GM19240 (cell line): Measurements from ENCODE around the gene TTC9B.
"Not testable (repeated sequence)": the region's sequence is repeated elsewhere in the genome, so short reads cannot be mapped to it uniquely, and the experiment has no call there.

Experiments used
- DNase-seq: peaks from one replicate; pipeline ENCODE4 v3.0.0; 2011; ENCODE audit warnings: low spot score; ENCODE audit not compliant: insufficient read length

Gene TTC9B

DNA sequence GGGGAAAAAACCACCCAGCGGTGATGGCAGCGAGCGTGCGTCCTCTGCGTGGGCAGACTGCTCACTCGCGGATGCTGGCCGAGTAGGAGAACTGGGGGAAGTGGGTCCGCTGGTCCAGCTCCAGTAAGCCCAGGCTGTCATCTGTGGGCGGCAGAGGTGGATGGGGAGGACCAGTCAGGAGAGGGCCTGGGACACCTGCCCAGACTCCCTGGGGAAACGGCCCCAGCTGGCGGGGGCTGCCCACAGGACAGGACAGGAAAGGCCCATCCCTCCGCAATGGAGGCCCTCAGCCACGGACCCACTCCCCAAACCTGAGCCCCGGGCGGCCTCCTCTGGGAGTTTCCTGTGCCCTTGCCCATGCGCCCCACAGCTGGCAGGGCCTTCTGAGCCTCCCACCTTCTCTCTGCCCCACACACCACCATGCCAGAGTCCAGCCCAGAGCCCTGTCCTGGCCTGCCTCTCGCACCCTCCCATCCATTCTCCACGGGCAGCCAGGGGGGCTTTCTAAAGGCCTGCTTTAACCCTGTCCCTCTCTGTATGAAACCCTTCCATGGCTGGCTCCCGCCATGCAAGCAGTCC lies 15.7 kb upstream of the TTC9B start:
- no peak for DNase-seq

DNA sequence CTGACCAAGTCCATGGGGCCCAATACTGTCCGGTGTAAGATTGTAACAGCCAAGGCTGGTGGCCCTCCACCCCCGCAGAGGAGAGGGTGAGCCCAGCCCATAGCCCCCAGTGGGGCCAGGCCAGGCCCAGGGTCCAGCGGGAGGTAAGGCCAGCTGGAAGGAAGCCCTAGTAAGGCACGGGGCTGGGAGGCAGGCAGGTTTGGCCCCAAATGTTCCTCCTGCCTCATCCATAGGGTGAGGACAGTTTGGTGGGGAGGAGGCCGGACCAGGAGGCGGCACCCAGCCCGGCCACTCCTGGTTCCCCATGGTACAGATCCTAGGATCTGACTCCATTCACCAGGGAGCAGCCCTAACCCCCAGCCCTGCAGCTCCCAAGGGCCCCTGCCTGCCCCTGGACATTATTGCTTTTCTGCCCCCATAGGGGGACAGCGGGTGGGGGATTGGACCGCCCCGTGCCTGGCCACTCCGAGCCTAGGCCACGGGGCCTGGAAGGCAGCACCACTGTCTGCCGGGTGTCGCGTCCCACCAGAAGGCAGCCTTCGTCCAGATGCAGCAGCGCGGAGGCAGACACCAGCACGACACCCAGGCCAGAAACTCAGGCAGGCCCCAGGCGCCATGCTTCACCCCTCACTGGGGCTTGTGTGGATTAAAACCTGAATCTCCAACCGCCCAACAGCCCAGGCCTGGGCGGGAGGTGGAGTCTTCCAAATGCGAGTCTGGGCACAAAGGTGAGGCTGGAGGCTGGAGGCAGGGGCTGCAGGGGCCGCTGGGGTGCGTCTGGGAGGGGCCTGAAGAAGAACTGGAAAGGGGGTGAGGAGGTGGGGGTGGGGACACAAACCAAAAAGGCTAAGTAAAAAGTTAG lies 15.0 kb upstream of the TTC9B start:
- DNase-seq: no peak

DNA sequence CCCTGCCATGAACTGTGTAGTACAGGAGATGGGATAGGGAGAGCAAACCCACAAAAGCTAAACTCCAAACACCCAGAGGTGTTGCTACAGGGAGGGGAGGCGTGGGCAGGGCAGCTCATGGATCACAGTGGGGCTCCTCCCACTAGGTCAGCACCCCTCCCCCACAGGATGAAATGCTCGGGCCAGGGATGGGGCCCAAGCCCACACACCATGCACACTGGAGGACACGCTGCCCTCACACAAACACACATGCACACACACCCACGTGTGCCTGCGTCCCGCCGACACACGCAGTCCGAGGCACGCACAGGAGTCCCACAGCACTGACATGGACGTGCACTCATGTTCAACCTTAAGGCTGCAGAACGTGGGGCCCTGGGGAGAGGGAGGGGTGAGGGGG lies 14.3 kb upstream of the TTC9B start:
- no peak for DNase-seq

DNA sequence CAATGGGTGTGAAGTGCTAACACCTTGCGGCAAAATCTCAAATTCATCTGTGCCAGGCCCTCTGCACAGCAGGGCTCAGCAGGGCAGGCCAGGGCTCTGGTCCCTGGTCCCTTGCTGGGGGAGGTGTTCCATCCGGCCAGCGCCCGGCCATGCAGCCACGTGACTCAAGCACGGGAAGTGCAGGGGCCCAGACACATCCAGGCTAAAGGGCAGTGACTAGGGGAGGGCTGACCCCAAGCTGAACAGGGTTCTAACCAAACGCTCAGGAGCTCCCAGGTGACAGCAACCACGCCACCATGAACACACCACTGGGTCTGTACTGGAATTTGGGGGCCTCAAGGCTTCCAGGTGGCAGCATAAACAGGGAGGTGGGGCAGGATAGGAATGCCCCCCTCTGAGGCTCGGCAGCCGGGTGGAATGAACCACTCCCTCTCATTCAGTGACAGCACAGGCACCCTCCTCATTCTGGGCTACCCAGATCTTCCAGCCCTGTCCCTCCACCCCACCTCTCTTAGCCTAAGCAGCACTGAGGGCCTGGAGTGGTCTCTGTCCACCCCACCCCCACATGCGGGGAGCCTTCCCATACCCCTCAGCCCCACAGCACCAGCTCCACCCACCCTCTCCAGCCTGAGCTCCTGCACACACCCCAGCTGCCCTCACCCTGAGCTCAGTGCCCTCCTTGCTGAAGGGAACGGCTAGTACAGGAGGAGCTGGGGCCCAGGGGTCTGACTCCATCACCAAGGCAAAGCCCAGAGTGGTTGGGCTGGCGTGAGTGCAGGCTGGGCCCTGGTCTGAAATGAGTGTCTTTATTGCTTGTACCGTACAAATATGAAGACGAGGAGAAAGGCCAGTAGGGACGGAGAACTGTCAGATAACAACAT lies 13.6 kb upstream of the TTC9B start:
- DNase-seq: no peak

DNA sequence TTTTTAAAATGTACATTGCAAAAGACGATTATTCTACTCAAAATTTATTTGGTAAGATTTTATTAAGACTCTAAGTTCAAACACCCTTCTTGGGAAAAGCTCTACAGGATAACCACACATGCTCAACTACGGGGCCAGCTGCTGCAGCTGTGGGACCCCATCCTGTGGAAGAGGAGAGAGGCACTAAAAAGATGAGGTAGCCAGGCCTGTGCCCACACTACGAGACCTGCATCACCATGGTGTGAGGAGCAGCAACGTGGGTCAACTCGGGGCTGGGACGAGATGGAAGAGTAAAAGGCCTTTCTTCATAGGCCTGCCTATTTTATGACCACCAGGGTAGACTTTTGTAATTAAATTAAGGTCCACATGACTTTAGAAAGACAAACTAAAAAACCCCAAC lies 12.9 kb upstream of the TTC9B start:
- no peak for DNase-seq

DNA sequence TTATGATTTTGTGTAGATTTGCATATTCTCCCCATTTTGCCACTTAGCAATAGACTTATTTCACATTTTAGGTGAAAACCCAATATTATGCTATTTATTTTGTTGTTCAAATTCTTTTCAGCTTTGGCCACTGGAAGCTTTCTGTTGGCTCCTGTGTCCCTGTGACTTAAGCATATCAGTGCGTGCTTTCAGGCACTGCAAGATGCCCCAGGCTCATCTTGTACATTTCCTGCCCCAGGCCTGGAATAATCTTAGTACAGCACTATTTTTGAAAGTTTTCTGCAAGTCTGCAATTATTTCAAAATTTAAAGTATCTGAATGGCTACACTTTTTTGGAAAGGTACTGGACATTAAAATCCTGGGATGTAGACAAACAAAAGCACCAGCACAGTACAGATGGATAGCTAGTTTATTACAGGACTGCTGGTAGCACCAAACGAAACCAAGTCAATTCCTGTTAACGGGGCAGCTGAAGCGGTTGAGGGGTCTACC lies 11.8 kb upstream of the TTC9B start:
- DNase-seq: no peak

DNA sequence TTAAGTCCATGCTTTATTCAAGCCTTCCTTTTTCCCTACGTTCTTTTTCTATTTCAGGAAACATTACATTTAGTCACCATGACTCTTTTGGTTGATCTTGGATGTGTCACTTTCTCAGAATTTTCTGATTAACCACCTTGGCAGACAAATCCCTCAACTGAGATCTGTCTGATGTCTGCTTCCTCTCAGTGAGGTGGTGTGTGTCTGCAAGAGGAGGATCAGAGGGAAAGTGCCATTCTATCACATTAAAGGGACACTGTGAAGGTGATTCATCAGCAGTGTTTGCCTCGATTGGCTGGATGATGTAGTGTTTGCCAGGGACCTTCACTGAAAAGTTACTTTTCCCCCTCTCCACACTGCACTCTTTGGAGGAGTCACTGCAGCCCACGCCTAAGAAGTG lies 11.3 kb upstream of the TTC9B start:
- DNase-seq: no peak

DNA sequence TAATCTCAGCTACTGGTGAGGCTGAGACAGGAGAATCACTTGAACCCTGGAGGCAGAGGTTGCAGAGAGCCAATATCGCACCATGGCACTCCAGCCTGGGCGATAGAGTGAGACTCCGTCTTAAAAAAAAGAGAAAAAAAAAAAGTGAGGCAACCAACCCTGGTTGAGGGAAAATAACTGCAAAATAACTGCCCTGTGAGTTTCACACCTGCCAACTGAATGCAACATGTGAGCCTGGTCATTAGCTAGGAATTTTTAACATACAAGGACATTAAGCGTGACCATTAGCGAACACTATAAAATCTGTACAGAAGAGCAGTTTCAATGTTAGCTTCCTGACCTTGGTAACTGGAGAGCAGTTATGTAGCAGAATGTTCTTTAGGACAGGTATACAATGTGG lies 10.7 kb upstream of the TTC9B start:
- DNase-seq: no peak

DNA sequence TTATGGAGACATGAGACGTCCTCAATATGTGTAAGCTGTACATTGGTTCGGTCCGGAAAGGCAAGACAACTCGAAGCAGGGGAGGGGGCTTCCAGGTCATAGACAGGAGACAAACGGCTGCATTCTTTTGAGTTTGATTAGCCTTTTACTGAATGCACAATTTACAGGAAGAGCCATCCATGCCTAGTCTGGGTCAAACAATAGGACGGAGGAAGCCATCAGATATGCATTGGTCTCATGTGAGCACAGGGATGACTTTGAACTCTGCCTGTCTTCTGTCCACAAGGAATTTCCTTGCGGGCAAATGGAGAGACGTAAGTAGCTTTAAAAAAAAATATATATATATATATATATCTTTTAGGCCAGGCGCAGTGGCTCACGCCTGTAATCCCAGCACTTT lies 10.2 kb upstream of the TTC9B start:
- no peak for DNase-seq

DNA sequence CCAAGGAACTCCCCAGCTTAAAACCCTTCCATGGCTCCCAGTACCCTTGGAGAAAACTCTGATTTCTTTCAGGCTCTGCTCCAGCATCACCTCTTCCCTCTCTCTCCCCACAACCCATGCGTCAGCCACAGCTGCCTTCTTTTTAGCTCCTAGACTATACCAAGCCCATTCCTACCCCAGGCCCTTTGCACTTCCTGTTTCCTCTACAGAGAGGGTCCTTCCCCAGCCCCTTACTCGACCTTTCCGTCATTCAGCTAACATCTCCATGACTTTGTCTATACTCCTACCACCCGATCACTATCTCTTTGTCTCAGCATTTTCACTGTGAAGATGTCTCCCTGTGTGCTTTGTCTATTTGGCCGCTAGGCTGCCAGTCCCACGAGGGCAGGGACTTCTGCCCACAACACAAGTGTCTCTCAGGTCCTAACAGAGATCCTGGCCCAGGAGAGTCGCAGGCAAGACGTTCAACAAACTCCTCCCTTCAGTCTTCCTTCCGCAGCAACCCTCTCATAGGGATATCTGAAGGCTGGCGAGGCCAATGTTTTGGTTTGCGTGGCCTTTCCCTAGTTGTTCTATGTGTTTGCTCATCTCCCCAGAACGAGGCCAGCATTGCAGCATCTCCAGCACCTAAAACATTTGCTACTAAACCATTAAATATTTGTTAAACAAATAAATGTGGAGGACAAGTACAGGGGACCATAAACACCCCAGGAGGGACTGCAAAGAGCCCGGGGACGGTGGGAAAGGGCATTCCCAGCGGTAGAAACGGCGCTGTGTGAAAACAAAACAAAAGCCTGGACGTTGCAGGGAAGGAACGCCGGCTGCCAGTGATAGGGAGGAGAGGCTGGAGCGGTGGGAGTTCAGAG lies 7.5 kb upstream of the TTC9B start:
- no peak for DNase-seq

DNA sequence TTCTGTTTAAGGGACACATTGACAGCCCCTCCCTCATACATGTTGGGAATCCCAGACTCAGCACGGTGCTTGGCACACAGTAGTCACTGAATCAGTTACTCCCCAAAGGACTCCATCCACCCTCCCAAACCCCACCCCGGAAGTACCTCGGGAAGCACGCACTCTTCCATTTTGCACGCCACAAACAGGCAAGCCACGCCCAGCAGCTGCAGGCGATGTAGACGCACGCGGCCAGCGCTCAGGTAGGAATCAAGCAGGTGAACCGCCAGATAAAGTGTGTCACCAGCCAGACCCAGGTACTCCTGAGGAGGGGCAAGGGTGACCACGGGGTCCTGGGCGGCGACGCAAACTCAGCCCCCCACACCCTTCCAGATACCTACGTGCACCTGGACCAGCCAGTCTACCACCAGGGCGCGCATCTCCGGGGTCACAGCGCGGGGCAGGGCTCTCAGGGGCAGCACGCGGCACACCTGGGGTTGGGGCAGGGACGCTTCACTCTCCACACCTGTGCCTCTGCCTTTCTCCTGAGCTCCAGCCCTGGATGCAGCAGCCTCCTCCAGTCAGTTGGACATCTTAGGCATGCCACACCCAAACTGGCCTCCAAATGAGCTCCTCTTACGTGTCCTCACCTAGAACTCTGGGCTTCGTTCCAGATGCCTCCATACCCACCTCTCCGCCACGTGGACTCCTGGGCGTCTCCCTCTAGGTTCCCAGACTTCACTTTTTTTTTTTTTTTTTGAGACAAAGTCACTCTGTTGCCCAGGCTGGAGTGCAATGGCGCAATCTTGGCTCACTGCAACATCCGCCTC lies 6.4 kb upstream of the TTC9B start:
- DNase-seq: no peak

DNA sequence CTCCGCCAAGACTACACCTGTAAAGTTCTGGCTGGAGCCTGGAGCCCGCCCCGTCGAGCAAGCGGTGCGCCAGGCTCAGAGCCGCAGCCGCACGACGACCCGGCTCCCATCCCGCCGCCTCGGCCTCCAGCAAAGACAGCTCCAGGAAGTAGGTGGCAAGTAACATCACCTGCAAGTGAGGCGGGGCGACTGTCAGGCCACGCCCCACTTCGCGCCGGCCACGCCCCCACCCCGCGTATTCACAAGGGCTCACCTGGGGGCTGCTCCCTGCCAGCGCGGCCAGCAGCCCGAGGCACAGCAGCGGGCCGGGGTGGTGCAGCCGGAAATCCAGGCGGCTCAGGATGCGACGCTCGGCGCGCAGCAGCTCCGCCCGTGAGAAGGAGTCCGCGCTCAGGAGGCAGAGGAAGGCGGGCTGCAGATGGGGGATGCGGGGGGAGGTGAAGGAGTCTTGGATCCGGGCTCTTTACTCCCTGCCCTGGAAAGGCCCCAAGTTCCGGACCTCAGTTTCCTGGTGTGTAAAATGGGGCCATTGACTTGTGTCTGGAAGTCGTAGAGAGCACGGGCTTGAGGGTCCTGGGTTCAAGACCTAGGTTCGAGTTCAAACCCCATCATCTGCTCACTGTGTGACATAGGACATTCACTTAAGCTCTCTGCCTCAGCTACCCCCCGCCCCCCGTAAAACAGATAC lies 5.1 kb upstream of the TTC9B start:
- no peak for DNase-seq

DNA sequence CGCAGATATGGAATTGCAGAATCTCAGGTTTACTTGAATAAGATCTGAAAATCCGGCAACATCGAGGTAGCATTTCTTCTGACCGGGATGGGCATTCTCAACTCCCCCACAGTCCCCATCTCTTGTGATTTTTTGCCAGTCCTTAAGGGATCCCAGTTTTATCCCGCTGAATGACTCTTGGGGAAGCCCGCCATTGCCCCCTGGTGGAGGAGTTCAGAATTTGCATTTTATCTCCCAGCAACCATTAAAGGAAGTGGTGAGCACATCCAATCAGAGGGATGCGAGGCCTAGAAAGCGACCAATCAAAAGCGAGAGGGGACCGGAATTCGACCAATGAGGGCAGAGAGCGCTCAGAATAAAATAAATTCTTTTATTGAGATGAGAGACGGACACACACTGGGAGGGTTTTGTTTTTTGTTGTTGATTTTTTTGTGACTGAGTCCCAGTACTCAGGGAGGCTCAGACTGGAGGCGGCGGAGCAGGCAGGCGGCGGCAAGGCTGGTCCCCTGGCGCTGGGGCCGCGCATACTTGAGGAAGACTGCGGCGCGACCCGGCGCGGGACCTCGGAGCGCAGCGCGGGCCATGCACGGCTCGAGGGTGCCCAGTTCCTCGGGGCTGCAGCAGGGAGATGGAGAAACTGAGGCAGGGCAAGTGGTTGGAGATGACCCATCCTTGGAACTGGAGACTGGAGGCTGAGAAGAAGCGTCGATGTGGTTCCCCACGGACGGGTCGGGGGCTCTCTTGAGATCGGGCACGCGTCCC lies 3.9 kb upstream of the TTC9B start:
- peak; percentile 98 for DNase-seq

DNA sequence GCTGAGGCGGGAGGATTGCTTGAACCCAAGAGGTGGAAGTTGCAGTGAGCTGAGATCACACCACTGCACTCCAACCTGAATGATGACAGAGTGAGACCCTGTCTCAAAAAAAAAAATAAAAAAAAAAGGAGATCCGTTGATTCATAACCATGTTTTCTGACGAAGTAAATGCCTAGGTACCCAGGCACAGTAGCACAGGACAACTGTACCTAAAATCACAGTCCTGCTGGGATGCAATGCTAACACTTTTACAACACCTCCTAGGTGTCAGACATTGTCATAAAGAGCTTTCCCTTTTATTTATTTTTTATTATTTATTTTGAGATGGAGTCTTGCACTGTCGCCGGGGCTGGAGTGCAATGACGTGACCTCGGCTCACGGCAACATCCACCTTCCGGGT lies 2.5 kb upstream of the TTC9B start:
- DNase-seq: no peak

DNA sequence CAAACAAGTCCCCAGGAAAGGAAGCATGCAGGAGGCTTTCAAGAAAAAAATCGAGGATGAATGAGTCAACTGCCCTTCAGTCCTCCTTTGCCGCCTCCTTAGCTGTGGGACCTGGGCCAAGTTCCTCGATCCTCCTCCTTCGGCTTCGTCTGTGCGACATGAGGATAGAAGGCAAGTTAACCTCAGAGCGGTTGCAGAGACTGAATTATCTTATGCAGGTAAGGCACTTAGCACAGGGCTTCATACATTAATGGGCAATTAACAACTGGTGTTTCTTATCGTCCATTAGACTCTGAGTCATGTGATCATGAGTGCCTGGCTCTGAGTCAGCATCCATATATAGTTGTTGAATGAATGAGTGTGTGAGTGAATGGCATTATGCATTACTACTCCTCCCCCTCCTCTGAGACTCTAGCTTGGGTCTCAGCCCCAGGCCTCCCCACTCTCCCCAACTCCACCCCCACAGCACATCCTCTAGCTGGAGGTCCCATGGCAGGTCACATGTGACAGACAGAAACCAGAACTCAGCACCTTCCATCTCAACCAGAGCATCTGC lies 1.6 kb upstream of the TTC9B start:
- DNase-seq: no peak

DNA sequence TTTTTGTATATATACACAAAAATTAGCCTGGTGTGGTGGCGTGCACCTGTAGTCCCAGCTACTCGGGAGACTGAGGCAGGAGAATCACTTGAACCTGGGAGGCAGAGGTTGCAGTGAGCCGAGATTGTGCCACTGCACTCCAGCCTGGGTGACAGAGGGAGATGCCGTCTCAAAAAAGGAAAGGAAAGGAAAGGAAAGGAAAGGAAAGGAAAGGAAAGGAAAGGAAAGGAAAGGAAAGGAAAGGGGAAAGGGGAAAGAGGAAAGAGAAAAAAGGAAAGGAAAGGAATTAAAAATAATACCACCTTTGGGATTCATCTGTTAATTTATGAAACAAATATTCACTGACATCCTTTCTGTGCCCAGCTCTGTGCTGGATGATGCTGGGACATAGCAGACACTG lies 845 bp upstream of the TTC9B start:
- not testable (repeated sequence) for DNase-seq

DNA sequence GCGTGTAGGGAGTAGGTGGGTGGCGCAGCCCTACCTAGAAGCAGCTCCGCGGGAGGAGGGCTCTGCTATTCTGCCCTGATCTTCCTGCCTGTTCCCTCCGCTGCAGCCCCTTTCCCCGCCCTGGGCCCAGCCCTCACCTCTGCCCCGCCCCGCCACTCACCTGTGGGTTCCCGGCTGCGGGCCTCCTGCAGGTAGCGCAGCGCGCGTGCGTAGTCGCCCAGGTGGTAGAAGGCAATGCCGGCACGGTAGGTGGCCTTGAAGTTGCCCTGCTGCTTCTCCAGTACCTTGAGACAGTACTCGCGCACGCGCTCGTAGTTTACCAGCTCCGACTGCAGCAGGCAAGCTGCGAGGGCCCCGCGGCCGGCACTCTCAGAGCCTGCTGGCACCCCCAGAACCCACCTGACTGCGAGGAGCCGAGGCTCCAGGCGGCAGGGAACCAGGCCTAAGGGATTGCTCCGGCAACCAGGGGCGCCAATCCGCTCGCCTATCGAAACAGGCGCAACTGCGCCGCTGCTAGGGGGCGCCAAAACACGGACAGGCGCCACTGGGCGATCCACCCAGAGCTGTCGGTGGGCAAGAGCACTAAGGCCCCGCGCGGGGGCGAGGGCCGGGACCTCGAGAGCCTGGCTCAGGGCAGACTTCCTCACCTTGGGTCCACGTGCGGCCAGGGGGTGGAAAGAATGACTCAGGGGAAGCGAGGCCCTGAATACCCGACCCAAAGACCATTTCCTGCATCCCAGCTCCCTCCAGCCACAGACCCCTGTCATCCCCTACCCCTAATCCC lies 965 bp downstream of the TTC9B start:
- DNase-seq: no peak

DNA sequence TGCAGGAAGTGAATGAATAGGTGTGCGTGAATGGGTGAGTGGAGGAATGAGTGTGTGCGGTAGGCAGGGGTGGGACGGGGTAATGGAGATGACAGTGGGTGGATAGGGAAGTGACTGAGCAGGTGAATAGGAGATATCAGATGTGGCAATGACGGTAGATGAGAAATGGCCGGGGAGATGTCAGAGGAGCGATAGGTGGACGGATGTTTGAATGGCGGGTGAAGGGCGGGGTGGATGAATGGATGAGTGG lies 1.5 kb downstream of the TTC9B start:
- no peak for DNase-seq
